Astrocyte (in vitro differentiated cells and primary cell): Measurements from ENCODE around the gene SLC39A3. TPM values are rescaled to one million over a fixed set of nuclear protein-coding genes. Genes with fewer than 3 reads are reported as not detected.

ENCODE experiments used
- DNase-seq: peaks from one replicate; pipeline ENCODE4 v3.0.0-alpha.2; 2010; ENCODE audit warnings: low read depth
- FAIRE-seq: peaks from 2 replicates; lab custom pipeline; 2011; peaks lifted over from hg19 to GRCh38; lab: Jason Lieb, UNC
- H2AFZ ChIP-seq: 2 replicates; pipeline ENCODE4 v1.6.0; 2012; ENCODE audit warnings: low read depth, low read length, inconsistent platforms
- H3K27ac ChIP-seq: 2 replicates; pipeline ENCODE4 v1.5.1; 2011; ENCODE audit warnings: low read depth, low read length, inconsistent platforms
- H3K27me3 ChIP-seq: 2 replicates; pipeline ENCODE4 v1.6.0; 2011; ENCODE audit warnings: low read length, inconsistent platforms; ENCODE audit not compliant: insufficient read depth
- H3K36me3 ChIP-seq: 2 replicates; pipeline ENCODE4 v1.5.1; 2011; ENCODE audit warnings: low read length, inconsistent platforms; ENCODE audit not compliant: insufficient read depth
- H3K4me1 ChIP-seq: 2 replicates; pipeline ENCODE4 v1.5.1; 2011; ENCODE audit warnings: low read length, inconsistent platforms; ENCODE audit not compliant: insufficient read depth
- H3K4me2 ChIP-seq: 2 replicates; pipeline ENCODE4 v1.6.0; 2012; ENCODE audit warnings: low read length, inconsistent platforms
- H3K4me3 ChIP-seq: 2 replicates; pipeline ENCODE4 v1.5.1; 2011; ENCODE audit warnings: low read depth, mild to moderate bottlenecking, low read length, inconsistent platforms; ENCODE audit not compliant: insufficient read depth
- H3K79me2 ChIP-seq: 2 replicates; pipeline ENCODE4 v1.6.0; 2012; ENCODE audit warnings: mild to moderate bottlenecking, low read length, inconsistent platforms; ENCODE audit not compliant: insufficient read depth
- H3K9ac ChIP-seq: 2 replicates; pipeline ENCODE4 v1.6.0; 2012; ENCODE audit warnings: mild to moderate bottlenecking, low read length, inconsistent platforms
- H3K9me3 ChIP-seq: 2 replicates; pipeline ENCODE4 v1.5.1; 2012; ENCODE audit warnings: low read depth, mild to moderate bottlenecking, low read length, inconsistent platforms; ENCODE audit not compliant: insufficient read depth
- H4K20me1 ChIP-seq: 2 replicates; pipeline ENCODE4 v1.6.0; 2012; ENCODE audit warnings: low read length, inconsistent platforms; ENCODE audit not compliant: insufficient read depth
- H3K27ac Mint-ChIP-seq: one replicate; pipeline ENCODE4 v1.8.0; 2021; ENCODE audit warnings: mild to moderate bottlenecking, mixed read lengths; ENCODE audit not compliant: unreplicated experiment
- H3K27me3 Mint-ChIP-seq: one replicate; pipeline ENCODE4 v1.8.0; 2021; ENCODE audit warnings: low read depth, mixed read lengths; ENCODE audit not compliant: unreplicated experiment
- H3K36me3 Mint-ChIP-seq: one replicate; pipeline ENCODE4 v1.8.0; 2021; ENCODE audit warnings: low read depth, mixed read lengths; ENCODE audit not compliant: unreplicated experiment
- H3K4me1 Mint-ChIP-seq: one replicate; pipeline ENCODE4 v1.8.0; 2021; ENCODE audit warnings: low read depth, mixed read lengths; ENCODE audit not compliant: unreplicated experiment
- H3K4me3 Mint-ChIP-seq: one replicate; pipeline ENCODE4 v1.8.0; 2021; ENCODE audit warnings: mild to moderate bottlenecking, moderate library complexity, mixed read lengths; ENCODE audit not compliant: unreplicated experiment
- H3K9me3 Mint-ChIP-seq: one replicate; pipeline ENCODE4 v1.8.0; 2021; ENCODE audit warnings: mild to moderate bottlenecking, mixed read lengths; ENCODE audit not compliant: unreplicated experiment
- CTCF ChIP-seq: IDR thresholded peaks from 2 replicates; pipeline ENCODE4 v1.5.1; 2011; ENCODE audit warnings: low read depth, mild to moderate bottlenecking, inconsistent platforms, low read length, moderate library complexity; ENCODE audit not compliant: insufficient read depth
- EZH2 ChIP-seq: IDR thresholded peaks from 2 replicates; pipeline ENCODE4 v1.6.1; 2012; ENCODE audit warnings: mild to moderate bottlenecking, low read length, inconsistent platforms; ENCODE audit not compliant: insufficient read depth
- total RNA-seq: library from RNA; stranded (reverse); gene quantifications from 2 replicates; pipeline ENCODE4 v1.2.1, GENCODE V29; 2021

The SLC39A3 gene
- total RNA-seq, 1 donor from 2014 or later, result 30.0 TPM

DNA sequence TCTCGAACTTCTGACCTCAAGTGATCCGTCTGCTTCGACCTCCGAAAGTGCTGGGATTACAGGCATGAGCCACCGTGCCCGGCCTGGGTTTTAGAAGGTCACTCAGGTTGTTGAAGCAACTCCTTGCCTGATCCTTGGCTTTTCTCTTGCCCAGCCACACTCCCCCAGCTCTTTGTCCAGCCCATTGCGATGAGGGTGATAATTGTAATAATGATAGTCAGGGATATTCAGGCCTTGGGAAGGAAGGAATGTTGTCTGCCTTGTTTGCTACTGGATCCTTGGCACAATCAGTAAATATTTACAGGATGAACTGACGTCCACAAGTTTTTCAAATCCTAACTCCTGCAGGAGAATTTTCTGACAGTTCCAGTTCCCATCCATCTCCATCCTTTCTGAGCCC is 47.3 kb upstream of the SLC39A3 start:
- no peak for TF ChIP-seq EZH2
- TF ChIP-seq CTCF, result no peak
- Mint-ChIP-seq H3K4me1 (peaks cover 5% of the 10 kb centered on the region), H3K4me3 (peak overlapping the region; percentile 97), H3K27ac (no peak overlapping the region), H3K36me3 (no peaks in the 10 kb centered on the region), H3K9me3 (no peaks in the 10 kb centered on the region), H3K27me3 (no peaks in the 10 kb centered on the region)
- Histone ChIP-seq H3K36me3 (no peaks in the 10 kb centered on the region), H3K9ac (peak overlapping the region; percentile 18), H4K20me1 (peaks cover 18% of the 10 kb centered on the region), H3K79me2 (peaks cover 63% of the 10 kb centered on the region), H3K4me1 (peaks cover 15% of the 10 kb centered on the region), H3K27me3 (no peaks in the 10 kb centered on the region), H3K4me3 (no peak overlapping the region), H2AFZ (no peak overlapping the region), H3K4me2 (peak overlapping the region; percentile 22), H3K27ac (no peak overlapping the region), H3K9me3 (no peaks in the 10 kb centered on the region)
- DNase-seq (no peak), FAIRE-seq (no peak)

GRCh38 chr19:2785244-2785997 is 45.6 kb upstream of the SLC39A3 start, which contains the start of gene THOP1:
TSS of gene THOP1 (plus strand) at chr19:2785503. CDS start at chr19:2785663, 160 bp downstream.
- no peaks in the 10 kb centered on the region for H3K36me3 Mint-ChIP-seq
- Histone ChIP-seq H3K79me2 (peaks cover 77% of the 10 kb centered on the region), H4K20me1 (peaks cover 35% of the 10 kb centered on the region), H3K4me1 (peaks cover 18% of the 10 kb centered on the region), H3K27me3 (no peaks in the 10 kb centered on the region), H2AFZ (peak within 1 kb of the TSS; percentile 86), H3K9me3 (no peaks in the 10 kb centered on the region), H3K4me2 (peak within 1 kb of the TSS; percentile 99), H3K4me3 (peak within 1 kb of the TSS; percentile 86), H3K27ac (peak within 1 kb of the TSS; percentile 54), H3K36me3 (no peaks in the 10 kb centered on the region), H3K9ac (peak within 1 kb of the TSS; percentile 96)
- TF ChIP-seq CTCF (no peak), EZH2 (no peak)
- peaks cover 6% of the 10 kb centered on the region for H3K4me1 Mint-ChIP-seq
- no peaks in the 10 kb centered on the region for H3K27me3 Mint-ChIP-seq
- DNase-seq (peak; percentile 95), FAIRE-seq (no peak)
- H3K27ac Mint-ChIP-seq, result peak within 1 kb of the TSS; percentile 91
- H3K4me3 Mint-ChIP-seq, result peak within 1 kb of the TSS; percentile 97
- H3K9me3 Mint-ChIP-seq, result no peaks in the 10 kb centered on the region

- H3K27ac Mint-ChIP-seq, result peak overlapping the region; percentile 91
- Histone ChIP-seq H3K79me2 (peaks cover 79% of the 10 kb centered on the region), H3K9ac (no peak overlapping the region), H3K4me3 (peak overlapping the region; percentile 97), H2AFZ (peak overlapping the region; percentile 74), H3K4me1 (peaks cover 18% of the 10 kb centered on the region), H3K27me3 (no peaks in the 10 kb centered on the region), H3K36me3 (no peaks in the 10 kb centered on the region), H3K9me3 (no peaks in the 10 kb centered on the region), H3K4me2 (peak overlapping the region; percentile 87), H3K27ac (peak overlapping the region; percentile 94), H4K20me1 (peaks cover 46% of the 10 kb centered on the region)
- H3K4me3 Mint-ChIP-seq, result peak overlapping the region; percentile 98
- TF ChIP-seq CTCF (no peak), EZH2 (no peak)
- H3K4me1 Mint-ChIP-seq, result peaks cover 7% of the 10 kb centered on the region
- DNase-seq, result no peak
- FAIRE-seq, result no peak
- no peaks in the 10 kb centered on the region for H3K36me3 Mint-ChIP-seq
- no peaks in the 10 kb centered on the region for H3K27me3 Mint-ChIP-seq
- no peaks in the 10 kb centered on the region for H3K9me3 Mint-ChIP-seq
Measured at GRCh38 chr19:2783781-2784145, 43.9 kb upstream of the SLC39A3 start.
